K562 (cell line): ENCODE results near the gene MOK. TPM values are rescaled to one million over a fixed set of nuclear protein-coding genes. Genes with fewer than 3 reads are reported as not detected.

Source experiments
- ADNP ChIP-seq: fragments of 200-800 bp; sonication (Bioruptor generic); IDR thresholded peaks from 2 replicates; pipeline ENCODE4 v1.6.1; 2016; ENCODE audit warnings: missing genetic modification characterization, missing compliant biosample characterization
- BHLHE40 ChIP-seq: IDR thresholded peaks from 2 replicates; pipeline ENCODE4 v1.6.1; 2011; ENCODE audit warnings: low read length, improper control_type of control experiment
- ERF ChIP-seq: fragments of 450-650 bp; formaldehyde crosslinking; IDR thresholded peaks from 2 replicates; pipeline ENCODE4 v1.4.0; 2020; ENCODE audit warnings: mild to moderate bottlenecking, mixed read lengths
- ESRRB ChIP-seq: fragments of 250-450 bp; sonication (Bioruptor Pico); IDR thresholded peaks from 2 replicates; pipeline ENCODE4 v1.5.0; 2020; ENCODE audit warnings: mild to moderate bottlenecking, moderate library complexity, borderline replicate concordance
- ETS1 ChIP-seq: conservative IDR thresholded peaks from 2 replicates; pipeline ENCODE4 v1.6.1; 2011; ENCODE audit warnings: low read depth, mild to moderate bottlenecking, low read length; ENCODE audit not compliant: control insufficient read depth
- ETV6 ChIP-seq, 3 experiments: fragments of 150-350 bp in 1 of 3; sonication (generic) in 1 of 3; formaldehyde crosslinking in 1 of 3; IDR thresholded peaks; 2 replicates each; pipeline versions ENCODE4 v1.6.1 to v1.8.0; 2014 to 2022; ENCODE audit warnings: borderline replicate concordance in 2 of 3, low read depth in 2 of 3, antibody characterized with exemption in 1 of 3, low read length in 1 of 3, mild to moderate bottlenecking in 1 of 3, missing genetic modification reagents in 1 of 3
- FOXM1 ChIP-seq, 2 experiments: fragments of 450-650 bp in 1 of 2; sonication (generic) in 1 of 2; formaldehyde crosslinking in 1 of 2; IDR thresholded peaks; 2 replicates each; pipeline versions ENCODE4 v1.6.1 to v1.9.0; 2017 to 2022; ENCODE audit warnings: low read depth in 2 of 2, mild to moderate bottlenecking in 2 of 2, missing genetic modification reagents in 1 of 2, moderate library complexity in 1 of 2
- GABPA ChIP-seq: fragments of 200-800 bp; sonication (Bioruptor generic); conservative IDR thresholded peaks from 2 replicates; pipeline ENCODE4 v1.6.1; 2016; ENCODE audit warnings: low read depth, missing genetic modification characterization, missing compliant biosample characterization
- HNRNPK ChIP-seq: fragments of 200-400 bp; formaldehyde crosslinking; IDR thresholded peaks from one replicate; pipeline ENCODE4 v1.6.1; 2018; ENCODE audit warnings: mild to moderate bottlenecking, low read depth, low read length; ENCODE audit not compliant: poor library complexity, severe bottlenecking
- KHSRP ChIP-seq: fragments of 450-650 bp; IDR thresholded peaks from 2 replicates; pipeline ENCODE4 v1.6.1; 2017
- PML ChIP-seq: IDR thresholded peaks from 2 replicates; pipeline ENCODE4 v1.6.1; 2012; ENCODE audit warnings: low read length, inconsistent platforms
- SMAD3 ChIP-seq: fragments of 450-650 bp; formaldehyde crosslinking; conservative IDR thresholded peaks from 2 replicates; pipeline ENCODE4 v1.4.0; 2020; ENCODE audit warnings: mild to moderate bottlenecking
- SMARCA5 ChIP-seq: fragments of 450-650 bp; IDR thresholded peaks from 2 replicates; pipeline ENCODE4 v1.6.1; 2016
- SUPT5H ChIP-seq: fragments of 450-650 bp; IDR thresholded peaks from 2 replicates; pipeline ENCODE4 v1.6.1; 2016
- TRIM24 ChIP-seq, 2 experiments: fragments of 450-650 bp; IDR thresholded peaks; 2 replicates each; pipeline ENCODE4 v1.6.1; 2016
- XRCC4 ChIP-seq: IDR thresholded peaks from one replicate; pipeline ENCODE4 v1.6.1; 2011; ENCODE audit not compliant: insufficient read depth, insufficient read length; ENCODE audit errors: extremely low read depth
- ZC3H4 ChIP-seq: sonication (generic); formaldehyde crosslinking; IDR thresholded peaks from 2 replicates; pipeline ENCODE4 v1.9.0; 2021; ENCODE audit warnings: missing genetic modification reagents, borderline replicate concordance
- ZNF197 ChIP-seq: fragments of 200-800 bp; sonication (Bioruptor generic); IDR thresholded peaks from 2 replicates; pipeline ENCODE4 v1.6.1; 2016; ENCODE audit warnings: low read depth, missing genetic modification characterization, missing compliant biosample characterization
- ZNF263 ChIP-seq: sonication (generic); formaldehyde crosslinking; IDR thresholded peaks from 2 replicates; pipeline ENCODE4 v1.8.0; 2022; ENCODE audit warnings: mild to moderate bottlenecking, missing genetic modification reagents, borderline replicate concordance
- ZNF347 ChIP-seq: fragments of 450-650 bp; formaldehyde crosslinking; IDR thresholded peaks from 2 replicates; pipeline ENCODE4 v1.4.0; 2020; ENCODE audit warnings: low read depth, mild to moderate bottlenecking, moderate library complexity
- polyA plus RNA-seq, 8 experiments: library from polyadenylated mRNA; depleted of rRNA in 4 of 8; stranded (reverse) in 5 of 8; unstranded in 3 of 8; fragments of >200 nt; fragmentation: Nextera tagmentation in 2 of 8; fragmentation: Illumina TruSeq in 1 of 8; extraction: Ambion mirVana in 2 of 8; extraction: Trizol in 1 of 8; gene quantifications; 2 replicates each; pipeline versions ENCODE4 v1.2.1 to v1.2.3, GENCODE V29; 2011 to 2014; ENCODE audit warnings: inconsistent platforms in 1 of 8, missing spikeins in 1 of 8
- total RNA-seq, 7 experiments: library from RNA; depleted of rRNA in 6 of 7; stranded (reverse); fragments of >200 nt in 6 of 7; fragmentation: Illumina TruSeq in 2 of 7; extraction: Trizol in 2 of 7; gene quantifications; 2 replicates each; pipeline versions ENCODE4 v1.2.1 to v1.2.3, GENCODE V29; 2011 to 2021; ENCODE audit warnings: low replicate concordance in 1 of 7
- TF ChIP-seq, protein P1 (sequence below): sonication (generic); formaldehyde crosslinking; IDR thresholded peaks from 2 replicates; pipeline ENCODE4 v1.8.1; 2023; ENCODE audit warnings: mild to moderate bottlenecking, missing genetic modification reagents
- TF ChIP-seq, protein P2 (sequence below): fragments of 250-450 bp; sonication (Bioruptor Pico); IDR thresholded peaks from 2 replicates; pipeline ENCODE4 v1.4.0; 2020; ENCODE audit warnings: mild to moderate bottlenecking
- TF ChIP-seq, protein P3 (sequence below): IDR thresholded peaks from 2 replicates; pipeline ENCODE4 v1.6.1; 2011; ENCODE audit not compliant: insufficient read length; ENCODE audit errors: extremely low read depth

The MOK gene
- total and polyA plus RNA-seq, 9 of the 15 experiments (the other 6 are each of a cell fraction or from before 2014, with no cell fraction given), result 1.3 to 8.4 (median 5.3) TPM

- TF ChIP-seq ADNP (tag), result peak; percentile 95
- no peak for TF ChIP-seq BHLHE40
- TF ChIP-seq GABPA, result no peak; the same call in 1 of the 2 replicates
- TF ChIP-seq SUPT5H, result no peak
- TF ChIP-seq TRIM24 (IDR thresholded peaks at IDR 0.05), result no peak
- TF ChIP-seq ESRRB, result no peak
- TF ChIP-seq ETS1, result peak; percentile 86
- TF ChIP-seq ERF, result no peak
- TF ChIP-seq ETV6 (IDR thresholded peaks at IDR 0.05; ENCODE audit: borderline replicate concordance in 1 of 2, low read depth in 2 of 2, low read length in 1 of 2), result no peak
- 0 out of 2 replicates have a peak, but pooled peaks have one; percentile 26 for TF ChIP-seq ETV6 (CRISPR knock-in tag; IDR thresholded peaks at IDR 0.05; ENCODE audit: borderline replicate concordance)
- TF ChIP-seq SMARCA5, result no peak; the same call in 1 of the 2 replicates
- peak; percentile 66; the same call in 1 of the 2 replicates for TF ChIP-seq ZNF263 (CRISPR knock-in tag)
- no peak for TF ChIP-seq ZC3H4 (CRISPR knock-in tag)
- TF ChIP-seq SMAD3 (CRISPR knock-in tag), result no peak
- TF ChIP-seq, protein P1, sequence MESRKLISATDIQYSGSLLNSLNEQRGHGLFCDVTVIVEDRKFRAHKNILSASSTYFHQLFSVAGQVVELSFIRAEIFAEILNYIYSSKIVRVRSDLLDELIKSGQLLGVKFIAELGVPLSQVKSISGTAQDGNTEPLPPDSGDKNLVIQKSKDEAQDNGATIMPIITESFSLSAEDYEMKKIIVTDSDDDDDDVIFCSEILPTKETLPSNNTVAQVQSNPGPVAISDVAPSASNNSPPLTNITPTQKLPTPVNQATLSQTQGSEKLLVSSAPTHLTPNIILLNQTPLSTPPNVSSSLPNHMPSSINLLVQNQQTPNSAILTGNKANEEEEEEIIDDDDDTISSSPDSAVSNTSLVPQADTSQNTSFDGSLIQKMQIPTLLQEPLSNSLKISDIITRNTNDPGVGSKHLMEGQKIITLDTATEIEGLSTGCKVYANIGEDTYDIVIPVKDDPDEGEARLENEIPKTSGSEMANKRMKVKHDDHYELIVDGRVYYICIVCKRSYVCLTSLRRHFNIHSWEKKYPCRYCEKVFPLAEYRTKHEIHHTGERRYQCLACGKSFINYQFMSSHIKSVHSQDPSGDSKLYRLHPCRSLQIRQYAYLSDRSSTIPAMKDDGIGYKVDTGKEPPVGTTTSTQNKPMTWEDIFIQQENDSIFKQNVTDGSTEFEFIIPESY (CRISPR knock-in tag), result peak; percentile 58; the same call in 1 of the 2 replicates
- TF ChIP-seq, protein P2, sequence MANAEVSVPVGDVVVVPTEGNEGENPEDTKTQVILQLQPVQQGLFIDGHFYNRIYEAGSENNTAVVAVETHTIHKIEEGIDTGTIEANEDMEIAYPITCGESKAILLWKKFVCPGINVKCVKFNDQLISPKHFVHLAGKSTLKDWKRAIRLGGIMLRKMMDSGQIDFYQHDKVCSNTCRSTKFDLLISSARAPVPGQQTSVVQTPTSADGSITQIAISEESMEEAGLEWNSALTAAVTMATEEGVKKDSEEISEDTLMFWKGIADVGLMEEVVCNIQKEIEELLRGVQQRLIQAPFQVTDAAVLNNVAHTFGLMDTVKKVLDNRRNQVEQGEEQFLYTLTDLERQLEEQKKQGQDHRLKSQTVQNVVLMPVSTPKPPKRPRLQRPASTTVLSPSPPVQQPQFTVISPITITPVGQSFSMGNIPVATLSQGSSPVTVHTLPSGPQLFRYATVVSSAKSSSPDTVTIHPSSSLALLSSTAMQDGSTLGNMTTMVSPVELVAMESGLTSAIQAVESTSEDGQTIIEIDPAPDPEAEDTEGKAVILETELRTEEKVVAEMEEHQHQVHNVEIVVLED (CRISPR knock-in tag), result no peak
- TF ChIP-seq FOXM1 (IDR thresholded peaks at IDR 0.05; ENCODE audit: low read depth), result no peak
- TF ChIP-seq FOXM1 (CRISPR knock-in tag; IDR thresholded peaks at IDR 0.05; ENCODE audit: low read depth), result no peak
- TF ChIP-seq ZNF347 (CRISPR knock-in tag), result no peak
- no peak for TF ChIP-seq HNRNPK
- TF ChIP-seq ZNF197 (CRISPR knock-in tag), result no peak
- TF ChIP-seq XRCC4, result no peak
- TF ChIP-seq, protein P3, sequence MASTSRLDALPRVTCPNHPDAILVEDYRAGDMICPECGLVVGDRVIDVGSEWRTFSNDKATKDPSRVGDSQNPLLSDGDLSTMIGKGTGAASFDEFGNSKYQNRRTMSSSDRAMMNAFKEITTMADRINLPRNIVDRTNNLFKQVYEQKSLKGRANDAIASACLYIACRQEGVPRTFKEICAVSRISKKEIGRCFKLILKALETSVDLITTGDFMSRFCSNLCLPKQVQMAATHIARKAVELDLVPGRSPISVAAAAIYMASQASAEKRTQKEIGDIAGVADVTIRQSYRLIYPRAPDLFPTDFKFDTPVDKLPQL, result no peak
- TF ChIP-seq KHSRP, result no peak
- TF ChIP-seq PML, result no peak
Observed at GRCh38 chr14:102316743-102317563, 12.0 kb upstream of the MOK start (continued).
